ENCODE data around the gene ZNF625.
A peak's percentile ranks its signal among the peaks of the same experiment; 100 is the strongest.
"Not testable (repeated sequence)": the region's sequence is repeated elsewhere in the genome, so short reads cannot be mapped to it uniquely, and the experiment has no call there.

The ZNF625 gene

GRCh38 chr19:12137221-12137940, 19.2 kb downstream of the ZNF625 start:
- peak in 1 of 3 experiments; percentile 33 for DNase-seq (ENCODE audit: low read depth in 3 of 3)

DNA sequence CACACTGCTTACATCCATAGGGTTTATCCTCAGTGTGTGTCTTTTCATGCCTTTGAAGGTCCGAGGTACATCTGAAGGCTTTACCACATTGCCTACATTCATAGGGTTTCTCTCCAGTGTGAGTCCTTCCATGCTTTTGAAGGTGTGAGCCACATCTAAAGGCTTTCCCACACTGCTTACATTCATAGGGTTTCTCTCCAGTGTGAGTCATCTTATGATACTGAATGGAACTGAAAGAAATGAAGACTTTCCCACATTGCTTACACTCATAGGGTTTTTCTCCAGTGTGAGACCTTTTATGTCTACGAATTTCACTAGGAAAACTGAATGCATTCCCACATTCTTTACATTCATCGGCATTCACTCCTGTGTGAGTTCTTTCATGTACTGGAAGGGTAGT, 23.5 kb downstream of the ZNF625 start:
- DNase-seq (ENCODE audit: low read depth in 3 of 3), result no peak

DNA sequence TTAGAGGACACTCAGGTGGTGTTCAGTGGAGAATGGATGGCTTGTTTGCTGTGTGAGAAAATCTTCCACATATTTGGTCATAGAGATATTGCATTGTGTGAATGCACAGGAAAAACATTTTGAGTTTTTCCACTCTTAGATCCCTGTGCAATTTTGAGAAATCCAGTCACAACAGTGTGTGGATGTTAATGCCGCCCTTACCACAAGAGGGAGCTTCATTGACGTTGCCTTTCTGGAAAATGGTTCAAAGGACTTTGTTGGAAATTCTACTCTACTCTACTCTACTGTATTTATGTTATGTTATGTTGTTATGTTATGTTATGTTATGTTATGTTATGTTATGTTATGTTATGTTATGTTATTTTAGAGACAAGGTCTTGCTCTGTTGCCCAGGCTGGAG, 29.8 kb downstream of the ZNF625 start:
- no peak for DNase-seq (ENCODE audit: low read depth in 3 of 3)

DNA sequence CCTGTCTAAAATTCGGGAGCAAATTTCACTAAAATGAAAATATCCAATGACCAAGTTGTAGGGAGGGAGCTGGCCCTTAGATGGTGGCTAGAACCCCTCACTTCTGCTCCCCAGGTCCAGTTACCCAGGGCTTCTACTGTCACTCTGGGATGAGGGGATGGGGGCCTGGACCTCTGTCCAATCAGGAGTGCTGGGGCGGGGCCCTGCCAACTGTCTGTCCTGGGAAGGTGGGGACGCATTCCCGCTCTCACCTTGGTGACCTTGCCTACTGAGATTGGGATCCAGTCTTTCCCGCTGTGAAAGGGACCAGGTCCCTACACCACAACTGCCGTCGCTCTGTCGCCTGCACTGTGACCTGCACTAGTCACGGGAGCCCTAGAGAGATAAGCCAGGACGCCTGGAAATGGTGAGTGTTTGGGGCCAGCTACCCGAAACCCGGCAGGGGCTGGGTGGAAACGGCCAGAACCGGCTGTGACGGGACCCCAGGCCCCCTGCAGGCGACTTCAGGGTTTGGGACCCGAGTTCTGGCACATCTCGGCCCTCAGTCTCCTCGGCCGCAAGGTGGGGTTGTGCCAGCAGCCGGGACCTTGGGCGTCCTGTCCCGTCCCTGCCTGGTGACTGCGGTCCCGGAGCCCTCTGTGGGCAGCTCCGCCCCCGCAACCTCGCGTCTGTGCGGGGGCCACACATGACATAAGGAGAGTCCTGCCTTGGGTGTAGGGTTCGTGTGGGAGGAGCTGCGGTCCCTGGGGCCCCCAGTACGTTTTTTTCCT, 39.1 kb downstream of the ZNF625 start:
- DNase-seq (ENCODE audit: low read depth in 3 of 3), result no peak

DNA sequence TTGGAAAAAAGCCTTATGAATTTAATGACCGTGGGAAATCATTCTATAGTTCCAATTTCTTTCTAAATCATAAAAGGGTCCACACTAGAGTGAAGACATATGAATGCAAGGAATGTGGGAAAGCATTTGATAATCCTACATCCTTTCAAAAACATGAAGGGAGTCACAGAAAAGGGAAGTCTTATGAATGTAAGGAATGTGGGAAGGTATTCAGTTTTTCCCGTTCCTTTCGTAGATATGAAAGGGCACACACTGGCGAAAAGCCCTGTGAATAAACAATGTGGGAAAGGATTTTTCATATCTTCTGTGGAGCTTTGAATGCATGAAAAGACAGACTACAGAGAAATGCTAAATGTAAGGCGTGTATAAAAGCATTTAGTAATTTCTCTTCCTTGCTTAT, 43.4 kb downstream of the ZNF625 start:
- DNase-seq (ENCODE audit: low read depth in 3 of 3), result no peak

DNA sequence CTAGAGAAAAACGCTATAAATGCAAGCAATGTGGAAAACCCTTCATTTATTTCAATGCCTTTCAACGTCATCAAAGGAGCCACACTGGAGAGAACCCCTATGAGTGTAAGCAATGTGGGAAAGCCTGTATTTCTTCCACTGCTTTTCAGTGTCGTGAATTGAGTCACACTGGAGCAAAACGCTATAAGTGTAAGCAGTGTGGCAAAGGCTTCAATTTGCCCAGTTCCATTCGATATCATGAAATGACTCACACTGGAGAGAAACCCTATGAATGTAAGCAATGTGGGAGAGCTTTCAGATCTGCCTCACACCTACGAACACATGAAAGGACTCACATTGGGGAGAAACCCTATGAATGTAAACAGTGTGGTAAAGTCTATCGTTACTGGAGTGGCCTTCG, 43.8 kb downstream of the ZNF625 start:
- peak in 2 of 3 experiments; percentile 5 to 6 for DNase-seq (ENCODE audit: low read depth in 3 of 3)

GRCh38 chr19:12111943-12112637, 44.4 kb downstream of the ZNF625 start:
- DNase-seq (ENCODE audit: low read depth in 3 of 3), result no peak

GRCh38 chr19:12111176-12111575, 45.4 kb downstream of the ZNF625 start:
- no peak for DNase-seq (ENCODE audit: low read depth in 3 of 3)

GRCh38 chr19:12103909-12104308, 52.6 kb downstream of the ZNF625 start:
- not testable (repeated sequence) for DNase-seq (ENCODE audit: low read depth in 3 of 3)

GRCh38 chr19:12098040-12098439, 58.5 kb downstream of the ZNF625 start:
- DNase-seq (ENCODE audit: low read depth in 3 of 3), result no peak

DNA sequence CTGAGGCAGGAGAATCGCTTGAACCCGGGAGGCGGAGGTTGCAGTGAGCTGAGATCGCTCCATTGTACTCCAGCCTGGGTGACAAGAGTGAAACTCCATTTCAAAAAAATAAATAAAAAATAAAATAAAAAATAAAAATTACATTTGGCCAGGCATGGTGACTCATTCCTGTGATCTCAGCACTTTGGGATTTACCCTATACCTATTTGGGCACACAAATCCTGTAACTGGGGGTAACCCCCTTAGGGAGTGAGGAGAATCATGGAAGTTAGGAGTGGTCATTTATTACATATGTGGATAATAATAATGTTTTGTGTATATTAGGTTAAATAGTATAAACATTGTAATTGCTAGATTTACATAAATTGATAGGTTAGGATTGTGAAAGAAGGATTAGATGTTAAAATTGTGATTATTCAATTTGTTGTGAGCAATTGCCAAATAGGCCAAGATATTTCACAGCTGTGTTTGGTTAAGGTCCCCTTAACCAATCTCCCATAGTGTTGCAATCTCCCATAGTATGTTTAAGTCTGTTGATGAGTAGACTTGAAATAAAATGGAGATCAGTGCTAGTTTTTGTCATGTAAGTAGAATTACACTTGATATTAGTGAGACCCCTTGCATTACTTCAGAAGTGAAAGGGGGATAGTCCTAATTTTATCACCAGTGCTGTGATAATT, 61.3 kb downstream of the ZNF625 start:
- DNase-seq (ENCODE audit: low read depth in 3 of 3), result no peak

Measured in stimulated activated CD4-positive, alpha-beta T cell treated with anti-CD3 and anti-CD28 coated beads, TNF-alpha, amount 100 ng/mL, for 24 hours (primary cell).